ENCODE results near the gene PTPN3. TPM values are rescaled to one million over a fixed set of nuclear protein-coding genes. Genes with fewer than 3 reads are reported as not detected.

Gene PTPN3
- total RNA-seq, 1 experiment from 2014 or later = 20.8 TPM

- Histone ChIP-seq H3K4me3 (replicated peaks in 1 of 2; ENCODE audit: low read depth in 1 of 2, low read length in 2 of 2) (no peak overlapping the region), H3K9me2 (ENCODE audit: insufficient read depth) (no peaks in the 10 kb centered on the region), H3K4me1 (ENCODE audit: control insufficient read depth in 1 of 2, insufficient read depth in 2 of 2, low read length in 2 of 2) (peaks cover 0 to 5% of the 10 kb centered on the region in 2 experiments; a peak in 1 of 4 replicates), H3K79me2 (ENCODE audit: insufficient read depth, low read length) (no peaks in the 10 kb centered on the region), H3K9me3 (ENCODE audit: control insufficient read depth in 1 of 2, insufficient read depth in 1 of 2, low read depth in 1 of 2, low read length in 2 of 2) (no peaks in the 10 kb centered on the region), H3K4me2 (ENCODE audit: low read length) (no peak overlapping the region), H4K20me1 (ENCODE audit: insufficient read depth) (no peaks in the 10 kb centered on the region), H3K27ac (ENCODE audit: low read depth, low read length) (no peak overlapping the region), H3K36me3 (ENCODE audit: control insufficient read depth in 1 of 2, insufficient read depth in 2 of 2, low read length in 2 of 2) (no peaks in the 10 kb centered on the region), H3K9ac (ENCODE audit: low read length) (no peak overlapping the region), H2AFZ (ENCODE audit: low read depth, low read length, poor library complexity, severe bottlenecking) (no peak overlapping the region), H3K27me3 (ENCODE audit: insufficient read depth, low read length) (no peaks in the 10 kb centered on the region)
- no peak for TF ChIP-seq ZFX (IDR thresholded peaks at IDR 0.05)
- TF ChIP-seq ELF1 (IDR thresholded peaks at IDR 0.05; ENCODE audit: borderline replicate concordance, low read depth) = no peak
- TF ChIP-seq, protein P1, sequence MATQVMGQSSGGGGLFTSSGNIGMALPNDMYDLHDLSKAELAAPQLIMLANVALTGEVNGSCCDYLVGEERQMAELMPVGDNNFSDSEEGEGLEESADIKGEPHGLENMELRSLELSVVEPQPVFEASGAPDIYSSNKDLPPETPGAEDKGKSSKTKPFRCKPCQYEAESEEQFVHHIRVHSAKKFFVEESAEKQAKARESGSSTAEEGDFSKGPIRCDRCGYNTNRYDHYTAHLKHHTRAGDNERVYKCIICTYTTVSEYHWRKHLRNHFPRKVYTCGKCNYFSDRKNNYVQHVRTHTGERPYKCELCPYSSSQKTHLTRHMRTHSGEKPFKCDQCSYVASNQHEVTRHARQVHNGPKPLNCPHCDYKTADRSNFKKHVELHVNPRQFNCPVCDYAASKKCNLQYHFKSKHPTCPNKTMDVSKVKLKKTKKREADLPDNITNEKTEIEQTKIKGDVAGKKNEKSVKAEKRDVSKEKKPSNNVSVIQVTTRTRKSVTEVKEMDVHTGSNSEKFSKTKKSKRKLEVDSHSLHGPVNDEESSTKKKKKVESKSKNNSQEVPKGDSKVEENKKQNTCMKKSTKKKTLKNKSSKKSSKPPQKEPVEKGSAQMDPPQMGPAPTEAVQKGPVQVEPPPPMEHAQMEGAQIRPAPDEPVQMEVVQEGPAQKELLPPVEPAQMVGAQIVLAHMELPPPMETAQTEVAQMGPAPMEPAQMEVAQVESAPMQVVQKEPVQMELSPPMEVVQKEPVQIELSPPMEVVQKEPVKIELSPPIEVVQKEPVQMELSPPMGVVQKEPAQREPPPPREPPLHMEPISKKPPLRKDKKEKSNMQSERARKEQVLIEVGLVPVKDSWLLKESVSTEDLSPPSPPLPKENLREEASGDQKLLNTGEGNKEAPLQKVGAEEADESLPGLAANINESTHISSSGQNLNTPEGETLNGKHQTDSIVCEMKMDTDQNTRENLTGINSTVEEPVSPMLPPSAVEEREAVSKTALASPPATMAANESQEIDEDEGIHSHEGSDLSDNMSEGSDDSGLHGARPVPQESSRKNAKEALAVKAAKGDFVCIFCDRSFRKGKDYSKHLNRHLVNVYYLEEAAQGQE (IDR thresholded peaks at IDR 0.05; ENCODE audit: low read depth) = no peak
- TF ChIP-seq TCF7L2 (IDR thresholded peaks at IDR 0.05; ENCODE audit: borderline replicate concordance, extremely low read depth, insufficient read depth, insufficient read length) = no peak
- TF ChIP-seq YY1 (IDR thresholded peaks at IDR 0.05; ENCODE audit: extremely low read depth, insufficient replicate concordance, low read depth, low read length) = no peak
- no peak for TF ChIP-seq SP1 (IDR thresholded peaks at IDR 0.05; ENCODE audit: low read depth)
- TF ChIP-seq, protein P2, sequence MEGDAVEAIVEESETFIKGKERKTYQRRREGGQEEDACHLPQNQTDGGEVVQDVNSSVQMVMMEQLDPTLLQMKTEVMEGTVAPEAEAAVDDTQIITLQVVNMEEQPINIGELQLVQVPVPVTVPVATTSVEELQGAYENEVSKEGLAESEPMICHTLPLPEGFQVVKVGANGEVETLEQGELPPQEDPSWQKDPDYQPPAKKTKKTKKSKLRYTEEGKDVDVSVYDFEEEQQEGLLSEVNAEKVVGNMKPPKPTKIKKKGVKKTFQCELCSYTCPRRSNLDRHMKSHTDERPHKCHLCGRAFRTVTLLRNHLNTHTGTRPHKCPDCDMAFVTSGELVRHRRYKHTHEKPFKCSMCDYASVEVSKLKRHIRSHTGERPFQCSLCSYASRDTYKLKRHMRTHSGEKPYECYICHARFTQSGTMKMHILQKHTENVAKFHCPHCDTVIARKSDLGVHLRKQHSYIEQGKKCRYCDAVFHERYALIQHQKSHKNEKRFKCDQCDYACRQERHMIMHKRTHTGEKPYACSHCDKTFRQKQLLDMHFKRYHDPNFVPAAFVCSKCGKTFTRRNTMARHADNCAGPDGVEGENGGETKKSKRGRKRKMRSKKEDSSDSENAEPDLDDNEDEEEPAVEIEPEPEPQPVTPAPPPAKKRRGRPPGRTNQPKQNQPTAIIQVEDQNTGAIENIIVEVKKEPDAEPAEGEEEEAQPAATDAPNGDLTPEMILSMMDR (IDR thresholded peaks at IDR 0.05 in 2 of 3, conservative IDR thresholded peaks at IDR 0.05 in 1 of 3; ENCODE audit: borderline replicate concordance in 1 of 3, insufficient read depth in 1 of 3, low read depth in 2 of 3, low read length in 2 of 3) = no peak
- no peak for TF ChIP-seq CEBPB (IDR thresholded peaks at IDR 0.05; ENCODE audit: low read depth)
- ChIA-PET POLR2A (no interaction called here), CTCF (interaction anchor here (1.3 kb wide), 1 partner anchor 44 kb away, joined by 3 read pairs; no protein-coding TSS in a partner anchor), RAD21 (ENCODE audit: low non-redundant PET in 1 of 2, low total read pairs in 2 of 2, uncharacterized antibody in 2 of 2, unreplicated experiment in 2 of 2) (no interaction called here)
- intact Hi-C loops (cut with micrococcal nuclease) = no loop called here
- BruUV-seq (replicated peaks) = no TSS peak
- DNase-seq (ENCODE audit: low read depth, low spot score) = no peak
- no peak for ATAC-seq
These were observed 15.8 kb upstream of the PTPN3 start for GRCh38 chr9:109513871-109514270.

All from HCT116 (cell line).